H7 (cell line): ENCODE data around the gene SH3BGRL2. TPM values are rescaled to one million over a fixed set of nuclear protein-coding genes. Genes with fewer than 3 reads are reported as not detected.
A peak's percentile ranks its signal among the peaks of the same experiment; 100 is the strongest.

Experiments used
- DNase-seq: peaks from one replicate; pipeline ENCODE4 v3.0.0; 2012
- H3K27me3 ChIP-seq: 2 replicates; pipeline ENCODE4 v1.6.0; 2011; ENCODE audit warnings: mild to moderate bottlenecking, low read length; ENCODE audit not compliant: control insufficient read depth, insufficient read depth
- H3K36me3 ChIP-seq: replicated peaks from 2 replicates; pipeline ENCODE4 v1.5.1; 2011; ENCODE audit warnings: low read length; ENCODE audit not compliant: control insufficient read depth, insufficient read depth
- H3K4me3 ChIP-seq: 2 replicates; pipeline ENCODE4 v1.5.1; 2011; ENCODE audit warnings: low read depth, mild to moderate bottlenecking, control low read depth, low read length, moderate library complexity; ENCODE audit not compliant: insufficient read depth
- total RNA-seq: library from RNA; depleted of rRNA; stranded (reverse); fragments of >200 nt; shearing (Covaris generic); gene quantifications from 2 replicates; pipeline ENCODE4 v1.2.3, GENCODE V29; 2014

Gene SH3BGRL2
- total RNA-seq, 1 experiment from 2014 or later: 8.6 TPM

DNA sequence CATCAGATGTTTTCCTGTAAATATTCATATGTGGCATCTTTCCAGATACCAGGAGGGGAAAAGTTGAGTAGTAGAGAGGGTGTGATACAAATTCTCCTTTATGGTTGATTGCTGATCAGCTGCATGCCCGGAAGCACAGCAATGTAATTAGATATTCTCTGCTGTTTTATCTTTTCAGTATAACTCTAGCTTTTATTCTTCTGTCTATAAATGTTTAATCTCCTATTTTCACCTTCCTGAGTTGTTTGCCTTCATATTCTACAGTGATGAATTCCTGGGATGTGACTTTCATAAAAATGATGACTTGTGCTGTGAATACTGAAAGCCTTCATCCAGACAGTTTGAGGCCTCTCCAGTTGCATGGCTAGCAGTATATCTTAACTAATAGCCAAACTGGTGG, 53.7 kb downstream of the SH3BGRL2 start:
- no peak for DNase-seq
- H3K36me3 ChIP-seq: no peaks in the 10 kb centered on the region

GRCh38 chr6:79686707-79687309, 55.7 kb downstream of the SH3BGRL2 start:
- H3K27me3 ChIP-seq: no peaks in the 10 kb centered on the region
- H3K4me3 ChIP-seq: no peak overlapping the region
- no peaks in the 10 kb centered on the region for H3K36me3 ChIP-seq
- DNase-seq: no peak

More for the DNA sequence above, 53.7 kb downstream of the SH3BGRL2 start:
- H3K4me3 ChIP-seq: no peak overlapping the region
- H3K27me3 ChIP-seq: no peaks in the 10 kb centered on the region

DNA sequence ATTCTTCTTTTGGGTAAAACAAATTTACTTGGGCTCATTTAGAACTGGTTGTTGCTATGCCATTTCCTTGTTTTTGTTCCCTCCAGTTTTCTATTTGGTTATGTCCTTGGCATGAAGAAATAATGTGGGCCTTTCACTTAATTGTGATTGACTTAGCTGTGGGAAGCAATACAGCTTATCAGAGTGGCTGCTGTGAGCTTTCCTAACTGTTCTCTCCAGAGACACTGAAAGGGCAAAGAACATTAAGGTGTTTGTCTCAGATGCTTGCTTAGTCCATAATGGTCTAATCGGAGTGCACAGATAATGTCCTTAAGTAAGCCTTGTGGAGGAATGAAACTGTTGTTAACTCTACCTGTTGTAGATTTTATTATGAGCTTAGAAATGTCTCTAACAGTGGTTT, 56.6 kb downstream of the SH3BGRL2 start:
- Histone ChIP-seq H3K27me3 (no peaks in the 10 kb centered on the region), H3K36me3 (no peaks in the 10 kb centered on the region), H3K4me3 (no peak overlapping the region)
- DNase-seq: no peak

DNA sequence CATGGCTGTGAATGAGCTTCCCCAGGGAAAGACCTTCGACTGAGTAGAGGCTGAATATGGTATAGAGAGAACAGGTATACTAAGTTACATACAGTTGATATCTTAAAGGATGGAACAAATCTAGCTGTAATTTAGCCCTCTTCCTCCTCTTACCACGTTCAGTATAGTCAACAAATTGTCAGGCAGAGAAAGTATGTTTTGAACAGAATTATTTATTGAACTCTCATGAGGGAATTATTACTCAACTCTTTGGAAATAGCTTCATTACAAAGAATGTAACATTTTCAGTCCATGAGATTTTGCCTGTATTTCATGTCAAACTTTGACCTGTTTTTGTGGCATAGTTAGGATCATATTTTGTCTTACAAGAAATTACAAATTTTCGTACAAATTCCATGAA, 63.0 kb downstream of the SH3BGRL2 start:
- Histone ChIP-seq H3K4me3 (no peak overlapping the region), H3K36me3 (no peaks in the 10 kb centered on the region), H3K27me3 (no peaks in the 10 kb centered on the region)
- no peak for DNase-seq

DNA sequence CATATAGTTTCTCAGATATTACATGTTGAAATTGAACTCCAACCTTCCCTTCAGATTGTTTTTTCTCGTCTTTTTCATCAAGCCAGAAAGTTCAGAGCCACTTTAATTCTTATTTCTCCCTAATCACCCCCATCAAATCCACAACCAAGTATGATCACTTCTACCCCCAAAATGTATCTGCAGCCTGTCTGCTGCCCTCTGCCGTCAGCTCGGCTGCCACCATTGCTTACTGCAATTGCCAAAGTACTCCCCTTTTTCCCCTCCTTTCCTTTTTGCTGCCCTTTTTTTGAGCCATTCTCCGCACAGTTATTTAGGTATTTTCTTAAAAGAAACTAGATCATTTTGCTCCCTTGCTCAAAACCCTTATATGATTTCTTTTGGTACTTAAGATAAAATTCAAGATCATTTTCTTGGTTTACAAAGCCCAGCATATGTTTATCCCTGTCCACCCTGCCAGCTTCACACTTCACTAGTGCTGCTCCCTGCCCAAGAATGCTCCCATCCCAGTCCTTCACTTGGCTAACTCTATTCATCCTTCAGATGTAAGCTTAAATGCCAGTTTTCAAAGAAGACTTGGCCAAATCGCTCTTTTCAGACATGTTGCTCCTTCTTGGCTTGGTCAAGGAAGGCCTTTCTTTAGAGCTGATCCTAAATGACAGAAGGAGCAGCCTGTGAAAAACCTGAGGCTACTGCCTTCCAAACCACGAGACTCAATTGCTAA, 63.7 kb downstream of the SH3BGRL2 start:
- H3K27me3 ChIP-seq: no peaks in the 10 kb centered on the region
- no peak overlapping the region for H3K4me3 ChIP-seq
- H3K36me3 ChIP-seq: no peaks in the 10 kb centered on the region
- DNase-seq: peak; percentile 25

- Histone ChIP-seq H3K4me3 (no peak overlapping the region), H3K27me3 (no peaks in the 10 kb centered on the region), H3K36me3 (no peaks in the 10 kb centered on the region)
- no peak for DNase-seq
Measured at GRCh38 chr6:79697430-79697829, 66.3 kb downstream of the SH3BGRL2 start.

DNA sequence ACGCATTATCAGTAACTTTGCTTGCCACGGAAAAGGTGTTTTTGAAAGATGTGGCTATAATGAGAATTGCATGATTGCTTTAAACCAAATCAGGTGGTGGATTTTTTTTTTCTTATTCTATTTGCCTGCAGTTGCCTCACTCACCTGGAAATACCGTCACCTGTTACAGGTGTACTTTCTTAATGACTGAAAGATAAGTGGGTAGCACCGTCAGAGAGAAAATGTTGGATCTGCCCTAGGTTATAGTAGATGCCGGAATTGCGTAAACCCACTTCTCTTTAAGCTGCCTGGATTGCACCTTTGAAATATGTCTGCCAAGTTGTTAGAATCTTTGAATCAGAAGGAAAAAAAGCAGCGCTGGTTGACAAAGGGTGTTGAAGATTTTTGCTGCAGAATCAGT, 68.5 kb downstream of the SH3BGRL2 start:
- Histone ChIP-seq H3K27me3 (no peaks in the 10 kb centered on the region), H3K4me3 (no peak overlapping the region), H3K36me3 (no peaks in the 10 kb centered on the region)
- no peak for DNase-seq

DNA sequence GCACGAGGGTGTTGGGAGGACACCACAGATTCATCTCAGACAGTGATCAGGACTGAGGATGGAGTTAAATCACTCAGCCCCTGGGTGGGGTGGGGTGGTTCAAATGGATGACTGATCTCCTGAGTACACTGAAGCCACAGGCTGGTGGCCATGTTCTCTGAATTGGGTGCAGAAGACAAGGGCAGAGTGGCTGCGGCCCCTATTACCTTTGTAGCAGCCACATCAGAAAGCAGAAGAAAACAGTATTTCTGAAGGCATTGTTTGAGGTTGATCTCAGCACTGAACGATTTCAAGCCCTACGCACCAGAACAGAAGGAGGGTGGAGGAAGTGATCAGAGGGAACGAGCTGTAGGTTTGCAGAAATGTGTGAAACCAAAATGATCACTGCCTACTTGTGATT, 71.6 kb downstream of the SH3BGRL2 start:
- H3K27me3 ChIP-seq: no peaks in the 10 kb centered on the region
- no peaks in the 10 kb centered on the region for H3K36me3 ChIP-seq
- no peak overlapping the region for H3K4me3 ChIP-seq
- no peak for DNase-seq

DNA sequence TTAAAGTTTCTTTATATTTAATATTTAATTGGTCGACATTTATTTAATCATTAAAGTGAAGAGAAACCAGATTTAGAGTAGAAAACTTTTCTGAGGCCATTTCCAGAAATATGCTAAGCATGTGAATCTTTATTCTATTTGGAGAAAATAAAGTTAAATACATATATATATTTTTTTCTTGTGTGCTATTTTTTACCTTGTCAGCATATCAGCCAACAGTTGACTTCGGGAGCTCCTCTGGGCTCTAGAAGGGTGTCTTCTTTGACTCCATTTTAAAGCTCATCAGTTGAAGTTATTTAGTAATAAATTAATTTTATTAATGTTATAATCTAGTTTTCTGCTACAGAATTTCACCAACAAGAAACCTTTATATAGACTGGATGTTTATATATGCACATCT, 73.1 kb downstream of the SH3BGRL2 start:
- no peaks in the 10 kb centered on the region for H3K27me3 ChIP-seq
- no peak for DNase-seq
- H3K4me3 ChIP-seq: no peak overlapping the region
- no peaks in the 10 kb centered on the region for H3K36me3 ChIP-seq

DNA sequence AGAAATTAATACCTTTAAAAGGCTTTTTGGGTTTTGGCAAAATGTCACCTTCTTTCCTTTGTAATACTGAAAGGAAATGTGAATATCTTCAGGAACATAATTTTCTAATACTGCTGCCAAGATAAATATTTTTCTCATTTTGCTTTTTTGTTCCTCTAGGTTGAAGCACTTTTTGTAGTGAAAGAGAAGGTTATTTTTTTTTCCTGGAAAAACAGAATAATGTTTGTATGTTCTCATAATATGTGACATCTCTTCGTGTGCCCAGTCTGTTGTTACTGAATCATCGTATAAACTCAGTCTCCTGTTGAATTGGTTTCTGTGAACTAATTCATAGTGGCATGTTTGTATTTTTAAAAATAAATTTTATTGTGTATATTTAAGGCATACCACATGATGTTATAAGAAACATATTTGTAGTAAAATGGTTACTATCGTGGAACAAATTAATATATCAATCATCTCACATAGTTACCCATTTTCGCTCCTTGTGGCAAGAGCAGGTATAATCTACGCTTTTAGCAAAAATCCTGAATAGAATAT, 74.4 kb downstream of the SH3BGRL2 start:
- H3K27me3 ChIP-seq: no peaks in the 10 kb centered on the region
- no peaks in the 10 kb centered on the region for H3K36me3 ChIP-seq
- no peak for DNase-seq
- H3K4me3 ChIP-seq: no peak overlapping the region

GRCh38 chr6:79706527-79706926, 75.4 kb downstream of the SH3BGRL2 start:
- H3K36me3 ChIP-seq: no peaks in the 10 kb centered on the region
- no peak for DNase-seq

GRCh38 chr6:79707621-79708020, 76.5 kb downstream of the SH3BGRL2 start:
- no peaks in the 10 kb centered on the region for H3K27me3 ChIP-seq
- peak; percentile 23 for DNase-seq
- no peaks in the 10 kb centered on the region for H3K36me3 ChIP-seq
- no peak overlapping the region for H3K4me3 ChIP-seq

More at GRCh38 chr6:79706527-79706926, 75.4 kb downstream of the SH3BGRL2 start:
- no peaks in the 10 kb centered on the region for H3K27me3 ChIP-seq
- H3K4me3 ChIP-seq: no peak overlapping the region

DNA sequence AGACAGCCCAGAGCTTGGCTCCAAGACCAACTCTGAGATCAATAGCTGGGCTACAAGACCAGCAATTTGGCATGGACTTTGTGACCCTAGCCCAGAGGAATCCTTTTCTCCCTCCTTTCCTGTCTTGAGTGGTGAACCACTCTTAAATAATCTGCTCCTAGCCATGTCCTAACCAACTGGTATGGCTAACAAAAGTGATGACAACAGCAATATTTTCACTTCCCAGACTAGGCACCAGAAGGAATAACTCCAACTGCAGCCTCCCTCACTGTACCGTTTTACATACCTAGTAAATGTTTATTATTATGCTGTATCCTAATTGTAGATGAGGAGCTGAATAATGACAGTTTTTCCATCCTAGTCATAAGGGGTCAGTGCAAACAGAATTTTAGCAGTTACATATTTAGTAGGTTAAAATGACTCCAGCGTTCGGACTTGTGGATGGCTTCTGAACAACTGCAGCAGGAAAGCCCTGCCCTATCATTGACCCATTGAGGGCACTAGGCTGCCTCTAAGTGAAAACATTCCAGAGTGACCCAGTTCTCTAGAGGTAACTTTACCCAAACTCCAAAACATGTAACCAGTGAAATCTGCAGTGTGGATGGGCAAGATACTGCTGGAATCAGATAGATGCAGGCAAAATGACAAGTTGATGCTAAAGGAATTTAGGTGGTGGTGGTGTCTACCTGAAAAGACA, 77.1 kb downstream of the SH3BGRL2 start:
- DNase-seq: no peak

DNA sequence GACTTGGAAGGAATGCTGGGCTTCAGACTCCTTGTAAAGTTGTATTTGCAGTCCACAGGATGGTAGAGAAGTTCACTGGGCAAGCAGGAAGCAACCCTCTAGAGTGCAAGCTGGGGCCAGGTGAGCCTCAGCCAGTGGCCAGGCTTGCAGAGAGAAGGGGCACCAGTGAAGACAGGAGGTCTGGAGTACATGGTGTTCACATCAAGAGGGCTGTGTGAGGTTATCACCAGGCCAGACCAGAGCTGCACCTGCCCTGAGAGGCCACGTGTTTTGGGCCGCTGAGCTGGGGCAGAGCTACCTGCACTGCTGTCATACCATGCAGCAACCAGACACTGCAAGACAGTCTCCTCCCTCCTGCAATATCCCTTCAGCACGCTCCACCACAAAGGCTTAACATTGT, 79.0 kb downstream of the SH3BGRL2 start:
- Histone ChIP-seq H3K36me3 (no peaks in the 10 kb centered on the region), H3K4me3 (no peak overlapping the region), H3K27me3 (no peaks in the 10 kb centered on the region)
- no peak for DNase-seq

More for the DNA sequence above, 77.1 kb downstream of the SH3BGRL2 start:
- Histone ChIP-seq H3K27me3 (no peaks in the 10 kb centered on the region), H3K36me3 (no peaks in the 10 kb centered on the region), H3K4me3 (no peak overlapping the region)

- no peak for DNase-seq
- no peaks in the 10 kb centered on the region for H3K27me3 ChIP-seq
- H3K36me3 ChIP-seq: no peaks in the 10 kb centered on the region
- no peak overlapping the region for H3K4me3 ChIP-seq
Measured at GRCh38 chr6:79711167-79711566, 80.0 kb downstream of the SH3BGRL2 start.
